Naive thymus-derived CD8-positive, alpha-beta T cell (primary cell): ENCODE results near the gene WIZ. TPM values are rescaled to one million over a fixed set of nuclear protein-coding genes. Genes with fewer than 3 reads are reported as not detected.
A peak's percentile ranks its signal among the peaks of the same experiment; 100 is the strongest.
"Not testable (repeated sequence)": the region's sequence is repeated elsewhere in the genome, so short reads cannot be mapped to it uniquely, and the experiment has no call there.

ENCODE experiments used
- ATAC-seq, 2 donors: fragments of 150-1000 bp; cut with Tn5 transposase in 1 of 2; sonication (Bioruptor Pico), chemical (Tn5 transposase) in 1 of 2; 1 replicate in 1 of 2; 2 replicates in 1 of 2; pipeline ENCODE4 v1.10.0; 2021; ENCODE audit warnings: mild to moderate bottlenecking in 2 of 2, moderate library complexity in 2 of 2
- POLR2A ChIA-PET: fragments of 350-600 bp; sonication (Branson Sonifier 250); formaldehyde crosslinking; loops from one replicate; lab custom pipeline; 2021; ENCODE audit warnings: antibody characterized with exemption; lab: Charles Lee
- DNase-seq, 10 donors: peaks; one replicate each; pipeline versions ENCODE4 v3.0.0 to v3.0.0-alpha.2; 2020 to 2022
- H3K27ac Mint-ChIP-seq, 10 donors: one replicate each; pipeline ENCODE4 v1.8.0; 2020 to 2022; ENCODE audit warnings: mild to moderate bottlenecking in 10 of 10, mixed read lengths in 10 of 10, moderate library complexity in 4 of 10, inconsistent platforms in 1 of 10
- H3K27me3 Mint-ChIP-seq, 5 donors: one replicate each; pipeline ENCODE4 v1.8.0; 2021 to 2022; ENCODE audit warnings: mixed read lengths in 5 of 5
- H3K36me3 Mint-ChIP-seq, 3 donors: one replicate each; pipeline ENCODE4 v1.8.0; 2020 to 2022; ENCODE audit warnings: mixed read lengths in 3 of 3, mild to moderate bottlenecking in 2 of 3, inconsistent platforms in 1 of 3
- H3K4me1 Mint-ChIP-seq, 4 donors: one replicate each; pipeline ENCODE4 v1.8.0; 2021 to 2022; ENCODE audit warnings: mixed read lengths in 4 of 4
- H3K4me3 Mint-ChIP-seq, 10 donors: one replicate each; pipeline ENCODE4 v1.8.0; 2020 to 2022; ENCODE audit warnings: mild to moderate bottlenecking in 10 of 10, mixed read lengths in 10 of 10, moderate library complexity in 6 of 10, inconsistent platforms in 1 of 10
- H3K9me3 Mint-ChIP-seq, 9 donors: one replicate each; pipeline ENCODE4 v1.8.0; 2020 to 2022; ENCODE audit warnings: mixed read lengths in 9 of 9, mild to moderate bottlenecking in 3 of 9, inconsistent platforms in 1 of 9, moderate library complexity in 1 of 9
- polyA plus RNA-seq, 3 donors: library from polyadenylated mRNA; unstranded; fragments of 300-500 nt; fragmentation: Illumina TruSeq; gene quantifications; one replicate each; pipeline ENCODE4 v1.2.3, GENCODE V29; 2021
- total RNA-seq, 8 experiments: library from RNA in 2 of 8; stranded (reverse) in 2 of 8; gene quantifications; one replicate each; pipeline ENCODE4 v1.2.3 and lab custom pipeline; 2021 to 2026

WIZ gene, protein sequence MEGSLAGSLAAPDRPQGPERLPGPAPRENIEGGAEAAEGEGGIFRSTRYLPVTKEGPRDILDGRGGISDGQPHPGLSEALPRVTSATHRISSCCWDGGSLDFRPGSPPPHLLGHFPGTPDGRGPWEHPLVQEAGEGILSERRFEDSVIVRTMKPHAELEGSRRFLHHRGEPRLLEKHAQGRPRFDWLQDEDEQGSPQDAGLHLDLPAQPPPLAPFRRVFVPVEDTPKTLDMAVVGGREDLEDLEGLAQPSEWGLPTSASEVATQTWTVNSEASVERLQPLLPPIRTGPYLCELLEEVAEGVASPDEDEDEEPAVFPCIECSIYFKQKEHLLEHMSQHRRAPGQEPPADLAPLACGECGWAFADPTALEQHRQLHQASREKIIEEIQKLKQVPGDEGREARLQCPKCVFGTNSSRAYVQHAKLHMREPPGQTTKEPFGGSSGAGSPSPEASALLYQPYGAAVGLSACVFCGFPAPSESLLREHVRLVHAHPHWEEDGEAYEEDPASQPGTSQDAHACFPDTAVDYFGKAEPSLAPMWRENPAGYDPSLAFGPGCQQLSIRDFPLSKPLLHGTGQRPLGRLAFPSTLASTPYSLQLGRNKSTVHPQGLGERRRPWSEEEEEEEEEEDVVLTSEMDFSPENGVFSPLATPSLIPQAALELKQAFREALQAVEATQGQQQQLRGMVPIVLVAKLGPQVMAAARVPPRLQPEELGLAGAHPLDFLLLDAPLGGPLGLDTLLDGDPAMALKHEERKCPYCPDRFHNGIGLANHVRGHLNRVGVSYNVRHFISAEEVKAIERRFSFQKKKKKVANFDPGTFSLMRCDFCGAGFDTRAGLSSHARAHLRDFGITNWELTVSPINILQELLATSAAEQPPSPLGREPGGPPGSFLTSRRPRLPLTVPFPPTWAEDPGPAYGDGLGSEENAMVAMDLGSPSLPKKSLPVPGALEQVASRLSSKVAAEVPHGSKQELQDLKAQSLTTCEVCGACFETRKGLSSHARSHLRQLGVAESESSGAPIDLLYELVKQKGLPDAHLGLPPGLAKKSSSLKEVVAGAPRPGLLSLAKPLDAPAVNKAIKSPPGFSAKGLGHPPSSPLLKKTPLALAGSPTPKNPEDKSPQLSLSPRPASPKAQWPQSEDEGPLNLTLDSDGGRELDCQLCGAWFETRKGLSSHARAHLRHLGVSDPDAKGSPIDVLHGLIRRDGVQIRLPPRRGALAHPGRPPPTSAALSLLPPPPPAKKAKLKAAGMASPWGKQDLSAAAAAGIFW (N-terminal part only)
- total RNA-seq (10 to 100 TPM; 30.3 to 32.6 TPM), polyA plus RNA-seq (1 to 10 TPM in 1 of 3 donors, under 1 TPM in 2; 0.57 to 2.0 (median 0.75) TPM), total RNA-seq (lab: John Stamatoyannopoulos, UW) (27.1 to 61.2 (median 41.3) reads per million in 6 experiments)

DNA sequence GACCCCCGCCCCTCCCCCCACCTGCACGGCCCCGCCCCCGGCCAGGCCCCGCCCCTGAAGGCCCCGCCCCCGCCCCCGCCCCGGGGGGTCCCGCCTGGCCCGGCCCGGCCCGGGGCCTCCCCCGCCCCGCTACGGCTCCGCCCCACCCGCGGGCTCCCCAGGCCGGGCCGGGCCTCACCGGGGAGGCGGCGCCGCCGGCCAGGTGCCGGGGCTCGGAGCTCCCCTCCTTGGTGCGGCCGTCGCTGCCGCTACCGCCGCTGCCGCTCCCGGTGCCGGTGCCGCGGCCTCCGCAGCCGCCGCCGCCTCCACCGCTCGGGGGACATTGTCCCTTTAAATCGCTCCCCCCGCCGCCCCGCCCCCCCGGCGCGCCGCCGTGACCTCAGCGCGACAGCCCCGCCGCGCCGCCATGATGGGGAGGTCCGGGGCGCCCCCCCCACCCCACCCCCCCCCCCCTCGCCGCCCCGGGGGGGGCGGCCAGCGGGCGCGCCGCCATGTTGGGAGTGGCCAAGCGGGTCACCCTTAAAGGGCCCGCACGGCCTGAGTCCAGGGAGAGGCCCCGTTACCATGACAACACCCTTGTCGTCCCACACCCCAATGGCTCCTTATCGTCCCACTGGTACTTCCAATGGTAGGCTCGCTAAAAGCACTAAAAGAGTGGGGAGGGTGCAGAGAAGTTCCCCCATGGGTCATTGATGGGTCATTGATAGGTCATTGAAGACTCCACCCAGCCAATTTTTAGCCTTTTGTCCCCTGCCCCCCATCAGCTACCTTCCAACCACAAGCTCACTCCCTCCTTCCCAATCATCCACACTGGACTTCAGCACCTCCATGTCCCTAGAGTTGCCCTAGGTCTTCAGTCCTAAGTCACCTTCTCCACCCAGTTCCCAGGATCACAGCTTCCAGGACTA lies at the start of gene WIZ:
Gene WIZ (minus strand): TSS at position 337 of the 908 bp plus-strand sequence. CDS start 1,649 bp downstream, outside the sequence.
- Mint-ChIP-seq H3K36me3 (peaks cover 0 to 31% (median 16%) of the 10 kb centered on the region in 3 donors), H3K27me3 (no peaks in the 10 kb centered on the region), H3K27ac (peak within 1 kb of the TSS; percentile 83 to 97 (median 94)), H3K4me1 (peaks cover 20 to 44% (median 30%) of the 10 kb centered on the region in 4 donors), H3K4me3 (peak within 1 kb of the TSS; percentile 71 to 90 (median 84)), H3K9me3 (peaks cover 0 to 9% (median 0%) of the 10 kb centered on the region in 9 donors)
- POLR2A ChIA-PET: interaction anchor here (0.6 to 4.6 kb wide), 7 partner anchors 13 to 1857 kb away, joined by 3 to 48 read pairs (median 5); partner anchors contain the start of genes AKAP8 and RASAL3
- ATAC-seq: peak; percentile 80 to 85
- peak; percentile 78 to 92 (median 85) for DNase-seq

- POLR2A ChIA-PET: no interaction called here
- H3K4me3 Mint-ChIP-seq: no peak overlapping the region
- ATAC-seq (no peak), DNase-seq (no peak)
- H3K9me3 Mint-ChIP-seq: no peaks in the 10 kb centered on the region
- H3K27ac Mint-ChIP-seq: peak overlapping the region in 1 of 10 donors; percentile 25
- H3K4me1 Mint-ChIP-seq: peaks cover 2 to 36% (median 19%) of the 10 kb centered on the region in 4 donors
- no peaks in the 10 kb centered on the region for H3K27me3 Mint-ChIP-seq
- H3K36me3 Mint-ChIP-seq: no peaks in the 10 kb centered on the region
Measured at GRCh38 chr19:15498910-15499309, 49.2 kb upstream of the WIZ start.

GRCh38 chr19:15498156-15498858 lies 48.6 kb upstream of the WIZ start:
- no peaks in the 10 kb centered on the region for H3K36me3 Mint-ChIP-seq
- POLR2A ChIA-PET: no interaction called here
- peaks cover 2 to 36% (median 19%) of the 10 kb centered on the region in 4 donors for H3K4me1 Mint-ChIP-seq
- H3K9me3 Mint-ChIP-seq: no peaks in the 10 kb centered on the region
- H3K4me3 Mint-ChIP-seq: no peak overlapping the region
- DNase-seq (no peak), ATAC-seq (no peak)
- H3K27ac Mint-ChIP-seq: peak overlapping the region in 1 of 10 donors; percentile 46
- H3K27me3 Mint-ChIP-seq: no peaks in the 10 kb centered on the region

DNA sequence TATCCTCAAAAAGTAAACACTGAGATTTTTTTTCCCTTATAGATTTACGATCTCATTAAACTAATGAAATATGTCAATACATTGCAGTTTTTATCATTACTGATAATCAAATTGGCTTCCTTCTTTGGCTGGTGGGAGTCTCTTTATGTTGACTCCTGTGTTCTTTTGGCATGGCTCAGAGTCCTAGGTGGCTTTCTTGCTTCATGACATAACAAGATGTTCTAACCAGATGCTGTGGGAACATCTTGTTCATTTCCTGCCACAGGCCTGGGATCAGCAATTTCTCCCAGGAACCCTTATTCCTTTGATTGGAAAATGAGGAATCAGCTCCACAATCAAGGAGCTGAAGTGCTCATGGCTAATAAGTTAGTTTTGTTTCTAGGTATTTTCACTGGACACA lies 45.4 kb upstream of the WIZ start:
- Mint-ChIP-seq H3K9me3 (no peaks in the 10 kb centered on the region), H3K4me1 (peaks cover 2 to 17% (median 9%) of the 10 kb centered on the region in 4 donors), H3K27ac (no peak overlapping the region), H3K27me3 (peaks cover 0 to 1% (median 0%) of the 10 kb centered on the region in 5 donors), H3K36me3 (no peaks in the 10 kb centered on the region), H3K4me3 (no peak overlapping the region)
- DNase-seq: no peak
- ATAC-seq: no peak
- POLR2A ChIA-PET: no interaction called here

DNA sequence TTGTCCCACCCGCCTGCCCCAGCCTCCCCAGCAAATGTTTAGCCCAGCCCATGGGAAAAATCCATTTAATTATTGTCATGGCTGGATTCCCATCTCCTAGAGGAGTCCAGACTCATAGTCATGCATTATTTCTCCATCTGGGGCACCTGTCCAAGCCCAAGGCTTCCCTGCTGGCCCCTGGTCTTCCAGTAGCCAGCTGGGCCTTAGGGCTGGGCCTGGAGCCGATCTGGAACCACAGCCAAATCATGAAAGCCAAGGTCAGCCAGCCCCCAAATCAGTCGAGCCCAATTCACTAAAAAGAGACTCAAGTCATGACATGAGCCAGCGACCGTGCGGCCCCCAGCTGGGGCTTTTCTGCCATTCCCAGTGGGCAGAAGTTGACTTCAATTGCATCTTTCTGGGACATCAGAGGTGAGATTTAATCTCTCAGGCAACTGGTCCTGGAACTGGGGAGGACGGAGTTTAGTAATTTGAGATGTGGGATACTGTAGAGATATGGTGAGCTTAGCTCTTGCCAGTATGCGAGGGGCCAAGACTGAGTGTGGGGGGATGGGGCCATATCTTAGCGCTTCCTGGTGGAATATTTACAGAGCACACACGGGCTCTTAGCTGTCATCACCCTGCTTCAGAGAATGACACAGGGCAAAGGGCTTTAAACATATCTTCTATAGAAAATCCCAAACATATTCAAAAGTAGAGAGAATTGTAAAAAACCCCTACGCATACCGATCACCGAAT lies 38.9 kb upstream of the WIZ start:
- DNase-seq (no peak), ATAC-seq (no peak)
- no peak overlapping the region for H3K4me3 Mint-ChIP-seq
- no peaks in the 10 kb centered on the region for H3K9me3 Mint-ChIP-seq
- POLR2A ChIA-PET: interaction anchor here (0.6 kb wide), 1 partner anchor 493 kb away, joined by 3 read pairs; no protein-coding TSS in a partner anchor
- no peaks in the 10 kb centered on the region for H3K36me3 Mint-ChIP-seq
- H3K27ac Mint-ChIP-seq: no peak overlapping the region
- H3K27me3 Mint-ChIP-seq: peaks cover 0 to 1% (median 0%) of the 10 kb centered on the region in 5 donors
- H3K4me1 Mint-ChIP-seq: peaks cover 0 to 2% (median 0%) of the 10 kb centered on the region in 4 donors

- Mint-ChIP-seq H3K9me3 (no peaks in the 10 kb centered on the region), H3K27ac (peak overlapping the region in 1 of 10 donors; percentile 25), H3K36me3 (no peaks in the 10 kb centered on the region), H3K4me1 (peaks cover 4 to 14% (median 8%) of the 10 kb centered on the region in 4 donors), H3K27me3 (no peaks in the 10 kb centered on the region), H3K4me3 (no peak overlapping the region)
- ATAC-seq: no peak
- POLR2A ChIA-PET: interaction anchor here (1.0 kb wide), 1 partner anchor 69 kb away, joined by 3 read pairs; the partner anchor contains the start of gene AKAP8L
- no peak for DNase-seq
Measured at GRCh38 chr19:15487038-15487437, 37.3 kb upstream of the WIZ start.

- not testable (repeated sequence) for H3K36me3 Mint-ChIP-seq, ATAC-seq, H3K9me3 Mint-ChIP-seq, H3K4me3 Mint-ChIP-seq, H3K27me3 Mint-ChIP-seq, H3K27ac Mint-ChIP-seq, DNase-seq
- H3K4me1 Mint-ChIP-seq: peaks cover 5 to 14% (median 9%) of the 10 kb centered on the region in 4 donors
- POLR2A ChIA-PET: interaction anchor here (0.6 to 0.7 kb wide), 3 partner anchors 17 to 283 kb away, joined by 4 to 5 read pairs (median 5); no protein-coding TSS in a partner anchor
Measured at GRCh38 chr19:15485768-15486167, 36.0 kb upstream of the WIZ start.

GRCh38 chr19:15480996-15481395 lies 31.2 kb upstream of the WIZ start:
- POLR2A ChIA-PET: interaction anchor here (1.3 to 1.4 kb wide), 2 partner anchors 16 to 26 kb away, joined by 3 to 5 read pairs; partner anchors contain the start of gene RASAL3

GRCh38 chr19:15479391-15480345 lies 29.9 kb upstream of the WIZ start, which contains the start of gene PGLYRP2:
Gene PGLYRP2 (minus strand): TSS chr19:15479501. CDS start chr19:15479371, 130 bp downstream.
- H3K4me1 Mint-ChIP-seq: peaks cover 21 to 48% (median 30%) of the 10 kb centered on the region in 4 donors
- POLR2A ChIA-PET: interaction anchor here (1.1 to 1.9 kb wide), 5 partner anchors 10 to 76 kb away, joined by 3 to 17 read pairs (median 5); partner anchors contain the start of gene AKAP8L
- H3K27me3 Mint-ChIP-seq: no peaks in the 10 kb centered on the region
- peak within 1 kb of the TSS in 6 of 10 donors; percentile 2 to 53 (median 33) for H3K4me3 Mint-ChIP-seq
- no peaks in the 10 kb centered on the region for H3K36me3 Mint-ChIP-seq
- DNase-seq: peak in 3 of 10 donors; percentile 14 to 23 (median 21)
- ATAC-seq: peak; percentile 49 to 69
- H3K9me3 Mint-ChIP-seq: no peaks in the 10 kb centered on the region
- peak within 1 kb of the TSS in 7 of 10 donors; percentile 48 to 78 (median 55) for H3K27ac Mint-ChIP-seq

More at GRCh38 chr19:15480996-15481395, 31.2 kb upstream of the WIZ start:
- peaks cover 21 to 47% (median 30%) of the 10 kb centered on the region in 4 donors for H3K4me1 Mint-ChIP-seq
- H3K36me3 Mint-ChIP-seq, H3K4me3 Mint-ChIP-seq, H3K27me3 Mint-ChIP-seq, DNase-seq, ATAC-seq, H3K9me3 Mint-ChIP-seq, H3K27ac Mint-ChIP-seq: not testable (repeated sequence)
